GM19240 (cell line): ENCODE data around the gene CRYBG2.
"Not testable (repeated sequence)": the region's sequence is repeated elsewhere in the genome, so short reads cannot be mapped to it uniquely, and the experiment has no call there.

Experiments used
- DNase-seq: peaks from one replicate; pipeline ENCODE4 v3.0.0; 2011; ENCODE audit warnings: low spot score; ENCODE audit not compliant: insufficient read length

Gene CRYBG2

GRCh38 chr1:26322042-26322331 is 31.9 kb downstream of the CRYBG2 start:
- no peak for DNase-seq

GRCh38 chr1:26321315-26322041 is 32.5 kb downstream of the CRYBG2 start:
- peak; percentile 79 for DNase-seq

- no peak for DNase-seq
Measured at GRCh38 chr1:26320896-26321295, 33.0 kb downstream of the CRYBG2 start.

- no peak for DNase-seq
Measured at GRCh38 chr1:26318338-26319064, 35.4 kb downstream of the CRYBG2 start.

- DNase-seq = peak; percentile 58
Measured at GRCh38 chr1:26317612-26318337, 36.2 kb downstream of the CRYBG2 start, which contains the start of gene CD52. Gene CD52 (plus strand): TSS chr1:26317958. CDS start chr1:26318018, 60 bp downstream.

- no peak for DNase-seq
Measured at GRCh38 chr1:26317146-26317545, 36.8 kb downstream of the CRYBG2 start.

- DNase-seq = no peak
Measured at GRCh38 chr1:26315874-26316850, 37.8 kb downstream of the CRYBG2 start.

- no peak for DNase-seq
Measured at GRCh38 chr1:26314501-26314900, 39.4 kb downstream of the CRYBG2 start.

GRCh38 chr1:26307966-26308899 is 45.7 kb downstream of the CRYBG2 start:
- DNase-seq = not testable (repeated sequence)

GRCh38 chr1:26307363-26307781 is 46.6 kb downstream of the CRYBG2 start:
- DNase-seq = no peak

GRCh38 chr1:26306290-26307229 is 47.4 kb downstream of the CRYBG2 start, which contains the start of gene UBXN11:
Gene UBXN11 (minus strand): TSS chr1:26306636. CDS start chr1:26302883, 3,753 bp downstream.
- DNase-seq = peak; percentile 99

GRCh38 chr1:26305667-26306289 is 48.2 kb downstream of the CRYBG2 start:
- no peak for DNase-seq

GRCh38 chr1:26302733-26303405 is 51.1 kb downstream of the CRYBG2 start:
- DNase-seq = no peak

GRCh38 chr1:26300578-26301275 is 53.2 kb downstream of the CRYBG2 start:
- no peak for DNase-seq

- no peak for DNase-seq
Measured at GRCh38 chr1:26297791-26298124, 56.2 kb downstream of the CRYBG2 start.

- no peak for DNase-seq
Measured at GRCh38 chr1:26297057-26297790, 56.7 kb downstream of the CRYBG2 start.
